M059J (cell line): ENCODE results near the gene ATP9B. TPM values are rescaled to one million over a fixed set of nuclear protein-coding genes. Genes with fewer than 3 reads are reported as not detected.
"Not testable (repeated sequence)": the region's sequence is repeated elsewhere in the genome, so short reads cannot be mapped to it uniquely, and the experiment has no call there.

Experiments
- DNase-seq: peaks from one replicate; pipeline ENCODE4 v3.0.0-alpha.2; 2012; ENCODE audit warnings: low read depth
- total RNA-seq: library from RNA; depleted of rRNA; stranded (reverse); fragments of >200 nt; shearing (Covaris generic); gene quantifications from 2 replicates; pipeline ENCODE4 v1.2.3, GENCODE V29; 2014

ATP9B gene
- total RNA-seq, 1 experiment from 2014 or later, result 10.8 TPM

- no peak for DNase-seq
These were observed 2.5 kb downstream of the ATP9B start for GRCh38 chr18:79071503-79072210.

DNA sequence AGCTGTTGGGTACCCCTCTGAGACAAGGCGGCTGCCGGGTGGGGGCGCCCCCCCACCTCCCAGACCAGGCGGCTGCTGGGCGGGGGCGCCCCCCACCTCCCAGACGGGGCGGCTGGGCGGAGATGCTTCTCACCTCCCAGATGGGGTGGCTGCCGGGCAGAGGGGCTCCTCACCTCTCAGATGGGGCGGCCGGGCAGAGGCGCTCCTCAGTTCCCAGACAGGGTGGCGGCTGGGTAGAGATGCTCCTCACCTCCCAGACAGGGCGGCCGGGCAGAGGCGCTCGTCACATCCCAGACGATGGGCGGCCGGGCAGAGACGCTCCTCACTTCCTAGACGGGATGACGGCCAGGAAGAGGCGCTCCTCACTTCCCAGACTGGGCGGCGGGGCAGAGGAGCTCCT is 3.5 kb downstream of the ATP9B start:
- DNase-seq, result not testable (repeated sequence)

DNA sequence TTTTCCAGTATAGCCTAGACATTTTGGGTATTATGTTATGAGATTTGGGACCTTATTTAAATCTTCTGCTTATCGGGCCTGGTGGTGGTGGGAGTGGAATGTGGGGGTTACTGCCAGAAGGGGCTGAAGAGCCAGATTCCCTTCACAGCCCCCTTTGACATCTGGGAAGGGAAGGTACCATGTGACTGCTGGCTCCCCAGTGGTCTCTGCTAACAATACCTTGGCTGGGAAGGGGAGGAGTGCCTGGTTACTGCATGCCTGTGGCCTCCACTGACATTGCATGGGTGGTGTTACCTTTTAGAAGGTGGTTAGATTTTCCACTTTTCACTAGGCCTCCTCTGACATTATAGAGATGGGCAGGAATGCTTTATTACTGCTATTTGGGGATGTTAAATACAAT is 8.0 kb downstream of the ATP9B start:
- no peak for DNase-seq

- DNase-seq, result not testable (repeated sequence)
These were observed 9.6 kb downstream of the ATP9B start for GRCh38 chr18:79078791-79079190.

DNA sequence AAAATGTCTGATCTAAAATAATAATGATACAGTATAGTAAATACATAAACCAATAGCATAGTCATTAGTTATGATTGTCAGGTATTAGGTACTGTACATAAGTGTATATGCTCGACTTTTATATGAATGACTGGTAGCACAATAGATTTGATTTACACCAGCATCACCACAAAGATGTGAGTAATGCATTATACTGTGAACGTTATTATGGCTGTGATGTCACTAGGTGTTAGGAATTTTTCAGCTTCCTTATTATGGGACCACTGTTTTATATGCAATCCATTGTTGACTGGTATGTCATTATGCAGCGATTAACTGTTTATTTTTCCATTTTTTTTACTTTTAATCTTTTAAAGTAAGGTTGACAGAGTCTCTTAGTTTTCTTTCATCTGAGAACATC is 23.7 kb downstream of the ATP9B start:
- peak; percentile 41 for DNase-seq

DNA sequence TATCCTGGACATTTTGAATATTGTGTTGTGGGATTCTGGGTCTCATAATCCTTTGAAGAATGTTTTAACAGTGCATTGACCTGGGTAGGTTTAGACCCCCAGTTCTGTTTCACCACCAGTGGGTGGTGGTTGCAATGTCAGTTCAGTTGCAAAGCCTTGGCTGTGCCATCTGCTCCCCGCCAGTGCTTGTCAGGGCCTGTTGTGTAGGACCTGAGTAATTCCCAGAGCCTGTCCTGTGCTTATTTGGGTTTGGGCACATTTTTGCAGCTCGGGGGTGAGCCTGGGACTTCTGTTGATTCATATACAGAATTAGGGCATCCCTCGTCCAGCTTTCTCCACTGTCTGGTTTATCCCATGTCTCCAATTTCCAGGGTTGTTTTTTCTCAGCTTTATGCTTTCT is 24.8 kb downstream of the ATP9B start:
- no peak for DNase-seq

DNA sequence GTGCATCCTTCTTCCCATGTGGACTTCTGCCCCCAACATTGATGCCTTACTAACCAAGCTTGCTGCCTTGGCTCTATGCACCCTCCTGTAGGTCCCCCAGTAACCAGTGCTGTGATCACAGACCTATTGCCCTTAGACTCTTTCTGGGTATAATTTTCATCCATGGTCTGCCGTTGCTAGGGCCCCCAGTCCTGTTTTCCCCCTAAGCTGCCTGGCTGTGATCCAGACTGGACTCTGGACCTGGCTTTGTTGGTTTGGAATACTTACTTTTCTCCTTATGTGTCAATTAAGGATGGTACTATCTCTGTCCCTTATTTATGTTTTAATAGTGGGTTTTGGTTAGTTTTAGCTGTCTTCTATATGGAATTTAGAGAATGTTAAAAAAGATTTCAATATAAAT is 26.0 kb downstream of the ATP9B start:
- DNase-seq, result no peak

GRCh38 chr18:79100944-79101343 is 31.8 kb downstream of the ATP9B start:
- no peak for DNase-seq

DNA sequence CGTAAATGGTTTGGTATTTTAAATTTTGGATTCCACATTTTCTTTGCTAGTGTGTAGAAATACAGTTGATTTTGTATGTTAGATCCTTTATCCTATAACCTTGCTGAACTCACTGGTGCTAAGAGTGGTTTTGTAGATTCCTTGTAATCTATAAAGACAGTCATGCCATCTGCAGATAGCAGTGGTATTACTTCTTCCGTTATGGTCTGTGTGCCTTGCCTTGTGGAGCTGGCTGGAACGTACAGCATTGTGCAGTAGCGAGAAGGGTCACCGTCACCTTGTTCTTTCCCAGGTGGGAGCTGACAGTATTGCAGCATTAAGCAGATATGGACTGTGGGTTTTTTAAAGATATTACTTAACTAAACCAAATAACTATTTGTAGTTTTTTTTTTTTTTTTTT is 33.7 kb downstream of the ATP9B start:
- no peak for DNase-seq

- DNase-seq, result no peak
These were observed 34.9 kb downstream of the ATP9B start for GRCh38 chr18:79104137-79104536.

DNA sequence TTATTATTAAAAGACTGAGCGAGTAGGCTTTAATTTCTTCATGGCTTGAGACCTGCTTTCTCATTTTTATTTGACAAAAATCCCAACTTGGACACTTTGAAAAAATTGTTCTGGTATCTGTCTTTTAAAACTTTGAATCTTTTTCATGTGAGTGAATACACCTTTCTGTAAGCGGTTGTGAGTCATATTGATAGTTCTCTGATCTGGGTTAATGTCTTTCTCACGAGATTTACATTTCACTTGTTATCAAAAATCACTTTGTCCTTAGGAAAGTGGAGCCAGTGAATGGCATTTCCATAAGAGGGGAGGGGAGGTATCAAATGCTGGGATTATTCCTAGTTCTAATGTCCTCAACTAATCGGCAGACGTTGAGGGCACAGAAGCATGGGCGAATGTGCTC is 36.3 kb downstream of the ATP9B start:
- no peak for DNase-seq

GRCh38 chr18:79106084-79106483 is 36.9 kb downstream of the ATP9B start:
- DNase-seq, result no peak

- no peak for DNase-seq
These were observed 38.7 kb downstream of the ATP9B start for GRCh38 chr18:79107886-79108285.

DNA sequence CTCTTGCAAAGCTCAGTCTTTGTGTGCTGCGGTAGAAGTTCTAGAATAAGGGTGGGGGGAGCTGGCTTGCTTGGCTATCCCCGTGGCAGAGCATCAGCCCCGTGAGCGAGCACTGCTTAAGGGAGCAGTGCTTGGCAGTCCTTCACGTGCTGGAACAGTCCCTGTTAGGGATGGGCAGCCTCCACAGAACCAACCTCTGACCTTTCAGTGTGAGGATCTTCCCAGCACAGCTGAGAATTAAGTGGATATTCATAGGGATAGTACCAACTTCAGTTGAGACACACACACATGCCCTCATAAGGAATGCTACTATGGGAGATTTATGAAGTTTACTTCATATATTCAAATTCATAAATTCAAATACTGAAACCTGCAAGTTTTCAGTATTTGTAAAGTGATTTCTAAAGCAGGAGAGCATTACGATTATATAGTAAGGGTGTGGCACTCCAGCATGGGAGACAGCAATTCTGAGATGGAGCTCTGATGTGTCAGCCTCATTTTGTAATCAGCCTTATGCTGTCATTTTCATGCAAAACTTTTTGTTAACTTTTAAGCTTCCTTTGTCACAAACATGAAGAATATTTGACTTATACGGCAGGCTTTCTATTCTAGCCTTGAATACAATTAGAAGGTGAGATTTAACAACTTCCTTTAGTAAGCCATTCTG is 39.5 kb downstream of the ATP9B start:
- DNase-seq, result no peak

DNA sequence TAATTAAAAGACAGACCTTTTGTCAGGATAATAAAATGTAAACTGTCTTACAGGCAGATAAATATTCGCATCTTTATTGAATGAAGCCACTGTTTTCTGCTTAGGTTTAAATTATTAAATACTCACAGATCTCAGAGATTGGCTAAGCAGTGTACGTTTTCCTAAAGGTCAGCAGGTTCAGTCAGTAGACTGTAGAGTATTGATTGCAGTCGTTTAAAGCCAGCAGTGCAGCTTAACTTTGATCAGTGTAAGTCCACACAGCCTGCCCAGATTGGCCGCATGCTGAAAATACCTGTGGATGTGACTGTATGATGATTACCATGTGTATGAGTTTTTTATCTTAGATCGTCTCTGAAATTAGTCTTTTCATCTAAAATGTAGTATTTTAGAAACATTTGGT is 42.3 kb downstream of the ATP9B start:
- DNase-seq, result no peak

DNA sequence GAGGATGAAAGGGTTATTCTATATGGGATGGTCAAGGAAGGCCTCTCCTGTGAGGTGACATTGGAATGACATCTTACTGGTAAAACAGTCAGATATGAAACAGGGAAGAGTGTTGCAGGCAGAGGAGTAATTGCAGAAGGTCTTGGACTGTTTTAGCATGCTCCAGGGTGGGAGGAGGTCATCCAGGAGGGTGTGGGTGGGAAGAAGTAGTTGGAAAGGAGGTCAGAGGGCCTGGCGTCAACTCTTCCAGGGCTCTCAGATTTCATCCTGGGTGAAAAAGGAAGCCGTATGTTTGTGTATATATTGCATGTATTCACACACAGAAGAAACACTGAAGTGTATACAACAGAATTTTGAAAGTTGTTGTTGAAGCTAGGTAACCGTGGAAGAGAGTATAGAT is 48.2 kb downstream of the ATP9B start:
- no peak for DNase-seq

DNA sequence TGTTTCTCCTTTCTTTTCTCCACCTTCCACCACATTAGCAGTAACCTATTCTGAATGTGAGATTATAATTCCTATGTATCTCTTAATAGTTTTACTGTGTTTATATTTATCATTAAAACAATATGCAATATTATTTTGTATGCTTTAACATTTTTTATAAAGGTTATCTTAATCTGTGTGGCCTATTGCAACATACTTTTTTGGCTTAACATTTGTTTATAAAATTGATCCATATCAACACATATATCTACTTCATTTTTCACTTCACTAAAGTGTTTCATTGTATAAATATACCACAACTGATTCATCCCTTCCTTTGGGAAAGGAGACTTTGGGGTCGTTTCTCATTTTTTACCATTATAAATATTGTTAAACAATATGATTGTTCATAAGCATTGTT is 48.6 kb downstream of the ATP9B start:
- no peak for DNase-seq

DNA sequence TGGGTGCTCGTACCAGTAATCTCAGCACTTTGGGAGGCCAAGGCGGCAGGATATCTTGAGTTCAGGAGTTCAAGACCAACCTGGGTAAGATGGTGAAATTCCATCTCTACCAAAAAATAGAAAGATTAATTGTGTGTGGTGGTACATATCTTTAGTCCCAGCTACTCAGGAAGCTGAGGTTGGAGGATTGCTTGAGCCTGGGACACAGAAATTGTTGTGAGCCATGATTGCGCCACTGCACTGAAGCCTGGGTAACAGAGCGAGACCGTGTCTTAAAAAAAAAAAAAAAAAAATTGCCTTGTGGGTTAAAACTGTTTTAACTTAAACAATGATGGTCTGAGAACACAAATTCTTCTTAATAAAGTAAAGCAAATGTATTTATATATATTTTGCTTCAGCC is 49.6 kb downstream of the ATP9B start:
- no peak for DNase-seq

DNA sequence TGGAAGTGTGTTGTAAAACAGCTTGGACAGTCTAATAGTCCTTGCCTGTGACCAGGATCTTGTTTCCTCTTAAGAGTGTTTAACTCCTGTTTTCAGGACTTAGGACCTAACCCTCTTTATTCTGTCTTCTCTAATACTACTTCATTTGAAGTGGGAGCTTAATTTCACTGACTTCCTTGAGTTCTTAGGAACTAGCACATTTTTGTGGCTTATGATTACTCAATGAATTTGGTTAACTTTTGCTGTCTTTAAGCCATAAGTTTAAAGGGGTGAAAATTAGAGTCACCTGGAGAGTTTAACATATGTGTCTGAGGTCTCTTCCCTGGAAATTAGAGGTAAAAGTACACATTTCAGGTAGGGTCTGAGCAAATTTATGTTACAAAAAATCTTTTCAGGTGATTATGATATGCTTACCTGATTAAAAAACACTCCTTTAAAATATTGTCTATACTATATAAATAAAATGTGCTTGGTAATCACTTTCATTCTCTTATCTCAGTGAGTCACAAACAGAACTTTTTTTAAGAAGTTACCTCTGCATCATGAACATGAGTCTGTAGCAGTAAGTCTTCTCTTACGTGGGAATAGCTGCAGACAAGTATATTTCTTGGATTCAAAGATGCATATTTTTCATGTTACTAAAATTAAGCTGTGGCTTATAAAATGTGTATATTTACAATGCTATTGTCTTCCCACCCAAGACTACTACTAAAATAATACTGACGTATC is 52.7 kb downstream of the ATP9B start:
- no peak for DNase-seq

DNA sequence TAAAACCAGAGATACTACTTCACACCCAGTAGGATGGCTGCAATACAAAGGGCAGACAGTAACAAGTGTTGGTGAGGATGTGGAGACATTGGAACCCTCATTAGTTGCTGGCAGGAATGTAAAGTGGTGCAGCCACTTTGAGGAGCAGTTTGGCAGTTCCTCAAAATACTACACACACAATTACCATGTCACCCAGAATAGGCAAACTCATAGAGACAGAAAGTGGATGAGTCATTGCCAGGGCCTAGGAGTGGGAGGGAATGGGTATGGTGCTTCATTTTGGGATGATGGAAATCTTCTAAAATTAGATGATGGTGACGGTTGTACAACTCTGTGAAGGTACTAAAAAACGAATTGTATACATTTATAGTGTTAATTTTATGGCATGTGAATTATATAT is 54.8 kb downstream of the ATP9B start:
- DNase-seq, result peak; percentile 47

DNA sequence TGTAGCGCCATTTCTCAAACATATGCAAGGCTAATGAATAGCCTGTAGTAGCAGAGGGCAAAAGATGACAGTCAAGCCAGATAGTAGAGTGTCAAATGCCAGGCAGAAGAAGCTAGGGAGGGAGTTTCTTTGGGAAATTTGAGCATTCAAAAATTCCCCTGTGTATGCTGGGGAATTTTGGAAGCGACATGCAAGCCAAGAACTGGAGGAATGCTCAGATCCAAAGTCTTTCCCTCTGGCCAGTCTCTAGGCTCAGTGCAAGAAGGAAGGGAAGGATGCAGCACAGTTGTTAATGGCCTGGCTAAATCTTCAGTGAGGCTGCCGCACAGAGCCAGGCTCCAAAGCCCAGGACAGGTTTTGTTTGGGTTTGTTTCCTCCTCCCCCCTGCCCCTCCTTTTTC is 59.9 kb downstream of the ATP9B start:
- no peak for DNase-seq

- no peak for DNase-seq
These were observed 64.5 kb downstream of the ATP9B start for GRCh38 chr18:79133724-79134123.

DNA sequence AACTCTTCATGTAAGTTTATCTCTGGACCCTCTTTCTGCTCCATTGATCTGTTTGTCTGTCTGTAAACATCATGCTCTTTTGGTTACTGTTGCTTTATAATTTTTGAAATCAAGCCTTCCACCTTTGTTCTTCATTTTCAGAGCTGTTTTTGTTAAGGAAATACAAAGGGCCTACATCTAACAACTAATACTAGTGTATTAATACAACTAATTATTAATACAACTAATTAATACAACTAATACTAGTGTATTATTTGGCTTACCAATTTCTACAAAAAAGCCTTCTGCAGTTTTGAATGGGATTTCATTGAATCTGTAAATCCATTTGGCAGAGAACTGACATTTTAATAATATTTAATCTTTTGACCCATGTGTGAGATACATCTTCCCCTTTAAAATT is 66.7 kb downstream of the ATP9B start:
- DNase-seq, result no peak
